ENCODE results near the gene THRAP3.

THRAP3 gene

DNA sequence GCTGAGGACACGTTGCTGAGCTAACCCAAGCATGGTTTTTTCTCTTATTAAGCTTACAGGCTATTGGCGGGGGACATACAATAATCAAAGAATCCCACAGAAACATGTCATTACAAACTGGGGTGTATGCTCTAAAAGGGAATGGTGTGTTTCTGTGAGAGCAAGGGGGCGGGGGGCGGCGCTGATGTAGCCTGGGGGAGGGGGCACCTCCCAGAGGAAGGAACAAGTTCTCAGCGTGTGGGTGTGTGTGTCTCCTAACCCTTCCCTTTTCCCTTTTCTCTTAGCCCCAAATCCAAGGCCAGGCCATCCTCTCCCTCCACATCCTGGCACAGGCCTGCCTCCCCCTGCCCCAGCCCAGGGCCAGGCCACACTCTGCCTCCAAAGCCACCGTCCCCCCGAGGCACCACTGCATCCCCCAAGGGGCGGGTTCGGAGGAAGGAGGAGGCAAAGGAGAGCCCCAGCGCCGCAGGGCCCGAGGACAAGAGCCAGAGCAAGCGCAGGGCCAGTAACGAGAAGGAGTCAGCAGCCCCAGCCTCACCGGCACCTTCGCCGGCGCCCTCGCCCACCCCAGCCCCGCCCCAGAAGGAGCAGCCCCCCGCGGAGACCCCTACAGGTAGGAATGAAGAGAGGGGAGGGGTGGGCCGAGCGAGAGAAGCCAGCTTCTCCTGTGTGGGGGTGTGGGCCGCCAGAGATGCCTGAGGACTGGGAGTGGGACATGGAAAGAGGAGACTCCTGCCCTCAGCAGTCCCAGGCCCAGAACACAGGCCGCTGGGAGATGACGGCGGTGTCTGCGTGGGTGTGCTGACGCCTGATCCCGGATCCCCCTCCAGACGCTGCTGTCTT, 46.4 kb upstream of the THRAP3 start:
- no peaks in the 10 kb centered on the region for H3K9me3 ChIP-seq (ENCODE audit: severe bottlenecking)
- H3K4me3 ChIP-seq (ENCODE audit: severe bottlenecking): no peak overlapping the region
- TF ChIP-seq, protein P1, sequence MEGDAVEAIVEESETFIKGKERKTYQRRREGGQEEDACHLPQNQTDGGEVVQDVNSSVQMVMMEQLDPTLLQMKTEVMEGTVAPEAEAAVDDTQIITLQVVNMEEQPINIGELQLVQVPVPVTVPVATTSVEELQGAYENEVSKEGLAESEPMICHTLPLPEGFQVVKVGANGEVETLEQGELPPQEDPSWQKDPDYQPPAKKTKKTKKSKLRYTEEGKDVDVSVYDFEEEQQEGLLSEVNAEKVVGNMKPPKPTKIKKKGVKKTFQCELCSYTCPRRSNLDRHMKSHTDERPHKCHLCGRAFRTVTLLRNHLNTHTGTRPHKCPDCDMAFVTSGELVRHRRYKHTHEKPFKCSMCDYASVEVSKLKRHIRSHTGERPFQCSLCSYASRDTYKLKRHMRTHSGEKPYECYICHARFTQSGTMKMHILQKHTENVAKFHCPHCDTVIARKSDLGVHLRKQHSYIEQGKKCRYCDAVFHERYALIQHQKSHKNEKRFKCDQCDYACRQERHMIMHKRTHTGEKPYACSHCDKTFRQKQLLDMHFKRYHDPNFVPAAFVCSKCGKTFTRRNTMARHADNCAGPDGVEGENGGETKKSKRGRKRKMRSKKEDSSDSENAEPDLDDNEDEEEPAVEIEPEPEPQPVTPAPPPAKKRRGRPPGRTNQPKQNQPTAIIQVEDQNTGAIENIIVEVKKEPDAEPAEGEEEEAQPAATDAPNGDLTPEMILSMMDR (IDR thresholded peaks at IDR 0.05; ENCODE audit: poor library complexity, severe bottlenecking): no peak
- no peaks in the 10 kb centered on the region for H3K27me3 ChIP-seq (ENCODE audit: insufficient read depth, poor library complexity, severe bottlenecking)
- H3K27ac ChIP-seq (ENCODE audit: poor library complexity, severe bottlenecking): peak overlapping the region; percentile 2
- H3K36me3 ChIP-seq (ENCODE audit: low read depth): peaks cover 83% of the 10 kb centered on the region
- ATAC-seq (ENCODE audit: low read depth) (no peak), DNase-seq (ENCODE audit: low spot score) (no peak)
- H3K4me1 ChIP-seq (ENCODE audit: insufficient read depth, poor library complexity, severe bottlenecking): peaks cover 14% of the 10 kb centered on the region

DNA sequence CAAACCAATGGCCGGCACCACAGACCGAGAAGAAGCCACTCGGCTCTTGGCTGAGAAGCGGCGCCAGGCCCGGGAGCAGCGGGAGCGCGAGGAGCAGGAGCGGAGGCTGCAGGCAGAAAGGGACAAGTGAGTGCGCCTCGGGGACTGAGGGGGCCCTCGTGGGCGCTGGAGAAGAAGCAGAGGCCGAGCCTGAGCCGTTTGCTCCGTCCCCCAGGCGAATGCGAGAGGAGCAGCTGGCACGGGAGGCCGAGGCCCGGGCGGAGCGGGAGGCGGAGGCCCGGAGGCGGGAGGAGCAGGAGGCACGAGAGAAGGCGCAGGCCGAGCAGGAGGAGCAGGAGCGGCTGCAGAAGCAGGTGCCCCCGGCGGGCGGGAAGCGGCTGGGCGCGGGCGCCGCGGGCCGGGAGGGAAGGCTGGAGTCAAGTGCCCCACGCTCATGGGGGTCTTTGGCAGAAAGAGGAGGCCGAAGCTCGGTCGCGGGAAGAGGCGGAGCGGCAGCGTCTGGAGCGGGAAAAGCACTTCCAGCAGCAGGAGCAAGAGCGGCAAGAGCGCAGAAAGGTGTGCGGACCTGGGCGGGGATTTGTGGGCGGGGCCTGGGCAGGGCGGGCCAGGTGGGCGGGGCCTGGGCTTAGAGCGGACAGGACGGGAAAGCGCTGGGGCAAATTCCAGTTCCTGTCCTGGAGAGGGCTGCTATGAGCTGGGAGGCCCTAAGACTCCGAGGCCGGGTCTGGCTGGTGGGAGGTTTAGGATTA, 45.6 kb upstream of the THRAP3 start:
- H3K27me3 ChIP-seq (ENCODE audit: insufficient read depth, poor library complexity, severe bottlenecking): no peaks in the 10 kb centered on the region
- DNase-seq (ENCODE audit: low spot score) (no peak), ATAC-seq (ENCODE audit: low read depth) (no peak)
- H3K4me3 ChIP-seq (ENCODE audit: severe bottlenecking): no peak overlapping the region
- H3K36me3 ChIP-seq (ENCODE audit: low read depth): peaks cover 76% of the 10 kb centered on the region
- TF ChIP-seq, protein P1 (IDR thresholded peaks at IDR 0.05; ENCODE audit: poor library complexity, severe bottlenecking): no peak
- H3K9me3 ChIP-seq (ENCODE audit: severe bottlenecking): no peaks in the 10 kb centered on the region
- peaks cover 6% of the 10 kb centered on the region for H3K4me1 ChIP-seq (ENCODE audit: insufficient read depth, poor library complexity, severe bottlenecking)
- H3K27ac ChIP-seq (ENCODE audit: poor library complexity, severe bottlenecking): no peak overlapping the region

DNA sequence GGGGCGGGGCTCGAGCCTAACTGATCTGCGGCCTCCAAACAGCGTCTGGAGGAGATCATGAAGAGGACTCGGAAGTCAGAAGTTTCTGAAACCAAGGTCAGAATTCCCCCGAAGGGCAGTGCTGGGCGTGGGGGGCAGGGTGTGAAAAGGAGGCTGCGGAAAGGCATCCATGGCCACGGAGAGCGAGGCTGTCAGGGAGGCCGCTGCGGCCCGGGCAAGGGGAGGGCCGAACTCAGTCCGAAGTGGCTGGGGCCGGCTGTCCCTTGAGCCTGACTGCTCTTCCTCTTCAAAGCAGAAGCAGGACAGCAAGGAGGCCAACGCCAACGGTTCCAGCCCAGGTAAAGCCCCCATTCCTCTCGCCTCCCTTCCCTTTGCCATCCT, 45.0 kb upstream of the THRAP3 start:
- H3K4me1 ChIP-seq (ENCODE audit: insufficient read depth, poor library complexity, severe bottlenecking): peaks cover under 1% of the 10 kb centered on the region
- H3K36me3 ChIP-seq (ENCODE audit: low read depth): peaks cover 71% of the 10 kb centered on the region

DNA sequence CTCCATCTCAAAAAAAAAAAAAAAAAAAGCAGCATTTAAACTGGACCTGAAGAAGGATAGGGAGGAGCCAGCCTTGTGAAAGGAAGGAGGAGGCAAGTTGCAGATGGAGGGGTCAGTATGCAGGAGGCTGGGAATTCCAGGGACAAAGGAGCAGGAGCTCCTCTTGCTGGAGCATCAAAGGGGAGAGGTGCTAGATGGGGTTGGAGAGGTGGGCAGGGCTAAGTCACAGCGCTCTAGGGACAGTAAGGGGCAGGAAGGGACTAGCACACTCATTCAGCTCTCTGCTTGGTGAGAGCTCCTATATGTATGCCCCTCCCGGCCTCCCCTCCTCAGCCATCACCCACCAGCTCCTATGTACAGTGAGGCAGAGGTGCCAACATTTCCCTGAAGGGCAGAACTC, 41.5 kb upstream of the THRAP3 start:
- Histone ChIP-seq H3K36me3 (ENCODE audit: low read depth) (peaks cover 41% of the 10 kb centered on the region), H3K9me3 (ENCODE audit: severe bottlenecking) (no peaks in the 10 kb centered on the region), H3K27ac (ENCODE audit: poor library complexity, severe bottlenecking) (peak overlapping the region; percentile 26), H3K4me3 (ENCODE audit: severe bottlenecking) (no peak overlapping the region), H3K27me3 (ENCODE audit: insufficient read depth, poor library complexity, severe bottlenecking) (no peaks in the 10 kb centered on the region), H3K4me1 (ENCODE audit: insufficient read depth, poor library complexity, severe bottlenecking) (peaks cover 1% of the 10 kb centered on the region)
- TF ChIP-seq, protein P1 (IDR thresholded peaks at IDR 0.05; ENCODE audit: poor library complexity, severe bottlenecking): no peak
- DNase-seq (ENCODE audit: low spot score) (no peak), ATAC-seq (ENCODE audit: low read depth) (no peak; the same call in 2 of the 3 replicates)

More for the DNA sequence above, 45.0 kb upstream of the THRAP3 start:
- Histone ChIP-seq H3K27me3 (ENCODE audit: insufficient read depth, poor library complexity, severe bottlenecking) (no peaks in the 10 kb centered on the region), H3K27ac (ENCODE audit: poor library complexity, severe bottlenecking) (no peak overlapping the region), H3K9me3 (ENCODE audit: severe bottlenecking) (no peaks in the 10 kb centered on the region), H3K4me3 (ENCODE audit: severe bottlenecking) (no peak overlapping the region)
- DNase-seq (ENCODE audit: low spot score) (no peak), ATAC-seq (ENCODE audit: low read depth) (no peak)
- TF ChIP-seq, protein P1 (IDR thresholded peaks at IDR 0.05; ENCODE audit: poor library complexity, severe bottlenecking): no peak
